SK-N-SH (cell line): ENCODE data around the gene ROBO1. TPM values are rescaled to one million over a fixed set of nuclear protein-coding genes. Genes with fewer than 3 reads are reported as not detected.

Experiments
- CTCF ChIA-PET: fragments of 300-600, 350-600 bp; formaldehyde crosslinking; extraction: SDS; loops from one replicate; lab custom pipeline; 2021; lab: Yijun Ruan, JAX
- POLR2A ChIA-PET: fragments of 350-600 bp; sonication (Branson Sonifier 250); formaldehyde crosslinking; extraction: SDS; loops from one replicate; lab custom pipeline; 2020; ENCODE audit warnings: antibody characterized with exemption, inconsistent platforms; lab: Yijun Ruan, JAX
- DNase-seq: peaks from one replicate; pipeline ENCODE4 v3.0.0; 2012
- H2AFZ ChIP-seq: fragments of 200-600 bp; sonication (generic); 2 replicates; pipeline ENCODE4 v1.8.1; 2016; ENCODE audit warnings: antibody characterized with exemption, mild to moderate bottlenecking, low read depth
- H3F3A ChIP-seq: fragments of 200-600 bp; sonication (generic); replicated peaks from 2 replicates; pipeline ENCODE3; 2016; ENCODE audit warnings: antibody characterized with exemption, mild to moderate bottlenecking; ENCODE audit not compliant: insufficient read depth
- H3K27ac ChIP-seq, 2 experiments: fragments of 200-500 bp in 1 of 2; fragments of 200-600 bp in 1 of 2; sonication (Bioruptor generic) in 1 of 2; sonication (generic), shearing (Covaris generic) in 1 of 2; 2 replicates each; pipeline versions ENCODE4 v1.5.1 to v1.6.1; 2014 to 2016; ENCODE audit warnings: low read depth in 2 of 2, inconsistent platforms in 1 of 2, low read length in 1 of 2, mild to moderate bottlenecking in 1 of 2, mixed read lengths in 1 of 2
- H3K27me3 ChIP-seq: fragments of 200-600 bp; sonication (generic), shearing (Covaris generic); 2 replicates; pipeline ENCODE4 v1.6.1; 2016; ENCODE audit warnings: mixed run types; ENCODE audit not compliant: insufficient read depth
- H3K36me3 ChIP-seq, 2 experiments: fragments of 200-500 bp in 1 of 2; fragments of 200-600 bp in 1 of 2; sonication (Bioruptor generic) in 1 of 2; sonication (generic) in 1 of 2; replicated peaks in 1 of 2; 2 replicates each; pipeline versions ENCODE3 to v1.5.1; 2014 to 2016; ENCODE audit warnings: low read length in 1 of 2, mild to moderate bottlenecking in 1 of 2; ENCODE audit not compliant: insufficient read depth in 2 of 2, control insufficient read depth in 1 of 2
- H3K4me1 ChIP-seq, 2 experiments: fragments of 200-500 bp in 1 of 2; fragments of 200-600 bp in 1 of 2; sonication (Bioruptor generic) in 1 of 2; sonication (generic), shearing (Covaris generic) in 1 of 2; 2 replicates each; pipeline versions ENCODE4 v1.5.1 to v1.6.1; 2014 to 2016; ENCODE audit warnings: low read depth in 1 of 2, low read length in 1 of 2, mixed run types in 1 of 2; ENCODE audit not compliant: insufficient read depth in 2 of 2, control insufficient read depth in 1 of 2
- H3K4me2 ChIP-seq: fragments of 200-600 bp; sonication (generic), shearing (Covaris generic); 2 replicates; pipeline ENCODE4 v1.6.1; 2017; ENCODE audit warnings: mixed run types
- H3K4me3 ChIP-seq, 2 experiments: fragments of 200-500 bp in 1 of 2; fragments of 200-600 bp in 1 of 2; sonication (Bioruptor generic) in 1 of 2; sonication (generic), shearing (Covaris generic) in 1 of 2; 2 replicates each; pipeline versions ENCODE4 v1.5.1 to v1.8.1; 2014 to 2016; ENCODE audit warnings: low read depth in 2 of 2, inconsistent platforms in 1 of 2, low read length in 1 of 2, mild to moderate bottlenecking in 1 of 2, mixed read lengths in 1 of 2, moderate library complexity in 1 of 2
- H3K79me2 ChIP-seq: fragments of 200-600 bp; sonication (generic); 2 replicates; pipeline ENCODE4 v1.8.1; 2017; ENCODE audit warnings: mild to moderate bottlenecking; ENCODE audit not compliant: insufficient read depth
- H3K9ac ChIP-seq: fragments of 200-600 bp; sonication (generic); 2 replicates; pipeline ENCODE4 v1.6.1; 2017; ENCODE audit warnings: mixed run types
- H3K9me2 ChIP-seq: fragments of 200-600 bp; sonication (generic); 2 replicates; pipeline ENCODE4 v1.6.1; 2017; ENCODE audit warnings: mixed run types
- H3K9me3 ChIP-seq: fragments of 200-600 bp; sonication (generic); 2 replicates; pipeline ENCODE4 v1.6.1; 2017; ENCODE audit warnings: mixed run types, mild to moderate bottlenecking, moderate library complexity
- H4K20me1 ChIP-seq: fragments of 200-600 bp; sonication (generic); 2 replicates; pipeline ENCODE4 v1.6.1; 2017; ENCODE audit warnings: mild to moderate bottlenecking, mixed run types; ENCODE audit not compliant: insufficient read depth
- CHD2 ChIP-seq: fragments of 150-350 bp; IDR thresholded peaks from 2 replicates; pipeline ENCODE4 v1.6.1; 2018; ENCODE audit warnings: low read length; ENCODE audit not compliant: partially characterized antibody
- ELF1 ChIP-seq: IDR thresholded peaks from 2 replicates; pipeline ENCODE4 v1.4.0; 2012
- EP300 ChIP-seq, 2 experiments: IDR thresholded peaks; 2 replicates each; pipeline versions ENCODE4 v1.4.0 to v1.6.1; 2012; ENCODE audit warnings: borderline replicate concordance in 1 of 2, low read depth in 1 of 2, low read length in 1 of 2
- FOSL2 ChIP-seq: IDR thresholded peaks from 2 replicates; pipeline ENCODE4 v1.4.0; 2012; ENCODE audit warnings: low read depth, mild to moderate bottlenecking, moderate library complexity, borderline replicate concordance
- FOXM1 ChIP-seq: IDR thresholded peaks from 2 replicates; pipeline ENCODE4 v1.4.0; 2012; ENCODE audit warnings: low read depth, mild to moderate bottlenecking
- GATA2 ChIP-seq: sonication (generic); formaldehyde crosslinking; IDR thresholded peaks from 2 replicates; pipeline ENCODE4 v1.5.0; 2020; ENCODE audit warnings: mild to moderate bottlenecking, missing genetic modification reagents
- NFIC ChIP-seq: IDR thresholded peaks from 2 replicates; pipeline ENCODE4 v1.4.0; 2012; ENCODE audit warnings: borderline replicate concordance
- NRF1 ChIP-seq: IDR thresholded peaks from 2 replicates; pipeline ENCODE4 v1.6.1; 2012; ENCODE audit warnings: low read depth, mild to moderate bottlenecking, low read length
- RAD21 ChIP-seq: IDR thresholded peaks from 2 replicates; pipeline ENCODE4 v1.6.1; 2012; ENCODE audit warnings: mild to moderate bottlenecking, low read length
- REST ChIP-seq: IDR thresholded peaks from 2 replicates; pipeline ENCODE4 v1.6.1; 2012; ENCODE audit warnings: mild to moderate bottlenecking, low read depth, low read length, moderate library complexity
- RFX5 ChIP-seq: IDR thresholded peaks from 2 replicates; pipeline ENCODE4 v1.6.1; 2012; ENCODE audit warnings: mild to moderate bottlenecking, improper control_type of control experiment, low read length
- SIN3A ChIP-seq: IDR thresholded peaks from 2 replicates; pipeline ENCODE4 v1.6.1; 2012; ENCODE audit warnings: low read depth, mild to moderate bottlenecking, low read length, moderate library complexity, borderline replicate concordance
- TAF1 ChIP-seq: IDR thresholded peaks from 2 replicates; pipeline ENCODE4 v1.6.1; 2012; ENCODE audit warnings: low read depth, mild to moderate bottlenecking, low read length, moderate library complexity, borderline replicate concordance
- TEAD4 ChIP-seq: IDR thresholded peaks from 2 replicates; pipeline ENCODE4 v1.4.0; 2012; ENCODE audit warnings: mild to moderate bottlenecking, borderline replicate concordance; ENCODE audit not compliant: insufficient read depth
- YY1 ChIP-seq: IDR thresholded peaks from 2 replicates; pipeline ENCODE4 v1.4.0; 2012; ENCODE audit warnings: low read depth, mild to moderate bottlenecking
- ZBTB33 ChIP-seq: IDR thresholded peaks from 2 replicates; pipeline ENCODE4 v1.4.0; 2012; ENCODE audit warnings: low read depth, borderline replicate concordance
- WGBS: methylation state at CpG from one replicate; pipeline ENCODE4 v1.1.6; 2017; ENCODE audit warnings: low lambda C conversion rate; 5-methylcytosine and 5-hydroxymethylcytosine counted together
- polyA plus RNA-seq, 3 experiments: library from polyadenylated mRNA; depleted of rRNA; stranded (reverse); fragments of >200 nt; gene quantifications; 2 replicates each; pipeline ENCODE4 v1.2.3, GENCODE V29; 2012
- TF ChIP-seq, protein P1 (sequence below): fragments of 150-350 bp; IDR thresholded peaks from 2 replicates; pipeline ENCODE4 v1.6.1; 2017; ENCODE audit warnings: antibody characterized with exemption, low read length, low read depth, borderline replicate concordance
- TF ChIP-seq, protein P2 (sequence below): IDR thresholded peaks from 2 replicates; pipeline ENCODE4; 2012
- TF ChIP-seq, protein P3 (sequence below): fragments of 150-350 bp; IDR thresholded peaks from 2 replicates; pipeline ENCODE4 v1.6.1; 2016; ENCODE audit warnings: mild to moderate bottlenecking, low read depth, low read length

The ROBO1 gene
- polyA plus RNA-seq, 1 of the 3 experiments (the other 2 are of a cell fraction), result 22.7 TPM

DNA sequence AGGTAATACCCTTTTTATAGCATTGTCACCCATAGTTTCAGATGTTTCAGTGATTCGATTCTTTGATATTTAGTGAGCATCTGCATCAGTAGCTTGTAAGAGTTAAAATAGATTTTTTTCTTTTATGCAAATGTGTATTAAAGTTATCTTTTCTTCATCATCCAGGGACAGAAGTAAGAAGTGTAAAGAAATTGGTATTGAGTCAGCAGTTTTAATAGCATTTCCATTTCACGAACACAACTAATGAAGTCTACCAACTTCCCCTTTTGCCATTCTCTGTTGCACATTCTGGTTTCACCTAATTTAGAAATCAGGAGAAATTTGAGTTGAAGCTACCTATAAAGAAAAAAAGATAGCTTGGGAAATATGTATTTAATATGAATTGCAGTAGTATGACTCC is 127.9 kb downstream of the ROBO1 start:
- H3K9me3 ChIP-seq, result no peaks in the 10 kb centered on the region
- no peak overlapping the region for H2AFZ ChIP-seq
- no peak overlapping the region for H3K27ac ChIP-seq
- H3F3A ChIP-seq, result no peaks in the 10 kb centered on the region
- POLR2A ChIA-PET, result no interaction called here
- no peak for TF ChIP-seq RFX5
- no peak for TF ChIP-seq CHD2
- no peak for TF ChIP-seq TAF1
- TF ChIP-seq, protein P1, sequence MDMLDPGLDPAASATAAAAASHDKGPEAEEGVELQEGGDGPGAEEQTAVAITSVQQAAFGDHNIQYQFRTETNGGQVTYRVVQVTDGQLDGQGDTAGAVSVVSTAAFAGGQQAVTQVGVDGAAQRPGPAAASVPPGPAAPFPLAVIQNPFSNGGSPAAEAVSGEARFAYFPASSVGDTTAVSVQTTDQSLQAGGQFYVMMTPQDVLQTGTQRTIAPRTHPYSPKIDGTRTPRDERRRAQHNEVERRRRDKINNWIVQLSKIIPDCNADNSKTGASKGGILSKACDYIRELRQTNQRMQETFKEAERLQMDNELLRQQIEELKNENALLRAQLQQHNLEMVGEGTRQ, result no peak
- TF ChIP-seq REST, result no peak
- TF ChIP-seq FOXM1, result no peak
- TF ChIP-seq, protein P2, sequence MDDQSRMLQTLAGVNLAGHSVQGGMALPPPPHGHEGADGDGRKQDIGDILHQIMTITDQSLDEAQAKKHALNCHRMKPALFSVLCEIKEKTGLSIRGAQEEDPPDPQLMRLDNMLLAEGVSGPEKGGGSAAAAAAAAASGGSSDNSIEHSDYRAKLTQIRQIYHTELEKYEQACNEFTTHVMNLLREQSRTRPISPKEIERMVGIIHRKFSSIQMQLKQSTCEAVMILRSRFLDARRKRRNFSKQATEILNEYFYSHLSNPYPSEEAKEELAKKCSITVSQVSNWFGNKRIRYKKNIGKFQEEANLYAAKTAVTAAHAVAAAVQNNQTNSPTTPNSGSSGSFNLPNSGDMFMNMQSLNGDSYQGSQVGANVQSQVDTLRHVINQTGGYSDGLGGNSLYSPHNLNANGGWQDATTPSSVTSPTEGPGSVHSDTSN, result no peak
- no peak for TF ChIP-seq RAD21
- TF ChIP-seq, protein P3, sequence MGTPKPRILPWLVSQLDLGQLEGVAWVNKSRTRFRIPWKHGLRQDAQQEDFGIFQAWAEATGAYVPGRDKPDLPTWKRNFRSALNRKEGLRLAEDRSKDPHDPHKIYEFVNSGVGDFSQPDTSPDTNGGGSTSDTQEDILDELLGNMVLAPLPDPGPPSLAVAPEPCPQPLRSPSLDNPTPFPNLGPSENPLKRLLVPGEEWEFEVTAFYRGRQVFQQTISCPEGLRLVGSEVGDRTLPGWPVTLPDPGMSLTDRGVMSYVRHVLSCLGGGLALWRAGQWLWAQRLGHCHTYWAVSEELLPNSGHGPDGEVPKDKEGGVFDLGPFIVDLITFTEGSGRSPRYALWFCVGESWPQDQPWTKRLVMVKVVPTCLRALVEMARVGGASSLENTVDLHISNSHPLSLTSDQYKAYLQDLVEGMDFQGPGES, result no peak
- no peak for TF ChIP-seq SIN3A
- no peak for TF ChIP-seq YY1
- TF ChIP-seq NRF1, result no peak
- no peak for TF ChIP-seq ZBTB33
- no peak for TF ChIP-seq FOSL2
- no peak for TF ChIP-seq GATA2
- TF ChIP-seq NFIC, result no peak
- no peak for TF ChIP-seq ELF1
- no peak for TF ChIP-seq TEAD4
- no peak for TF ChIP-seq EP300 (IDR thresholded peaks at IDR 0.05; ENCODE audit: borderline replicate concordance in 1 of 2, low read depth in 1 of 2, low read length in 1 of 2)
- H3K27me3 ChIP-seq, result no peaks in the 10 kb centered on the region
- no peaks in the 10 kb centered on the region for H3K36me3 ChIP-seq
- DNase-seq, result no peak
- H3K4me2 ChIP-seq, result no peak overlapping the region
- no peak overlapping the region for H3K4me3 ChIP-seq
- WGBS, result 49% methylated on average over 2 of the region's 2 CpGs
- H3K9ac ChIP-seq, result no peak overlapping the region
- CTCF ChIA-PET, result interaction anchor here (1.3 kb wide), 1 partner anchor 9 kb away, joined by 3 read pairs; no protein-coding TSS in a partner anchor
- H3K79me2 ChIP-seq, result no peaks in the 10 kb centered on the region
- no peaks in the 10 kb centered on the region for H4K20me1 ChIP-seq
- no peaks in the 10 kb centered on the region for H3K4me1 ChIP-seq
- H3K9me2 ChIP-seq, result no peaks in the 10 kb centered on the region
